Chondrocyte (in vitro differentiated cells): ENCODE results near the gene PKD1. TPM values are rescaled to one million over a fixed set of nuclear protein-coding genes. Genes with fewer than 3 reads are reported as not detected.

Experiments used
- DNase-seq: peaks from one replicate; pipeline ENCODE4 v3.0.0; 2021; ENCODE audit warnings: mixed read lengths, low spot score
- H3K27ac Mint-ChIP-seq: one replicate; pipeline ENCODE4 v1.8.0; 2021; ENCODE audit warnings: mild to moderate bottlenecking, moderate library complexity, mixed read lengths; ENCODE audit not compliant: unreplicated experiment
- H3K27me3 Mint-ChIP-seq: 2 replicates; pipeline ENCODE4 v1.8.0; 2021; ENCODE audit warnings: low read depth, mixed read lengths
- H3K36me3 Mint-ChIP-seq: 2 replicates; pipeline ENCODE4 v1.8.0; 2021; ENCODE audit warnings: low read depth, mixed read lengths
- H3K4me1 Mint-ChIP-seq: 2 replicates; pipeline ENCODE4 v1.8.0; 2021; ENCODE audit warnings: low read depth, mild to moderate bottlenecking, mixed read lengths
- H3K4me3 Mint-ChIP-seq: one replicate; pipeline ENCODE4 v1.8.0; 2021; ENCODE audit warnings: mild to moderate bottlenecking, moderate library complexity, mixed read lengths; ENCODE audit not compliant: unreplicated experiment
- H3K9me3 Mint-ChIP-seq: 2 replicates; pipeline ENCODE4 v1.8.0; 2021; ENCODE audit warnings: low read depth, mixed read lengths
- CTCF ChIP-seq: fragments of 200-600 bp; sonication (generic); IDR thresholded peaks from 2 replicates; pipeline ENCODE4 v1.5.0; 2021; ENCODE audit warnings: antibody characterized with exemption, mild to moderate bottlenecking, moderate library complexity
- total RNA-seq: library from RNA; stranded (reverse); gene quantifications from 3 replicates; pipeline ENCODE4 v1.2.1, GENCODE V29; 2021

Gene PKD1
- total RNA-seq, 1 donor from 2014 or later: 230 TPM

GRCh38 chr16:2088759-2089358 lies 46.8 kb downstream of the PKD1 start:
- H3K36me3 Mint-ChIP-seq: peaks cover 3% of the 10 kb centered on the region
- no peaks in the 10 kb centered on the region for H3K4me1 Mint-ChIP-seq
- H3K9me3 Mint-ChIP-seq: no peaks in the 10 kb centered on the region
- no peak overlapping the region for H3K4me3 Mint-ChIP-seq
- TF ChIP-seq CTCF: no peak
- no peak for DNase-seq
- no peak overlapping the region for H3K27ac Mint-ChIP-seq
- H3K27me3 Mint-ChIP-seq: no peaks in the 10 kb centered on the region

DNA sequence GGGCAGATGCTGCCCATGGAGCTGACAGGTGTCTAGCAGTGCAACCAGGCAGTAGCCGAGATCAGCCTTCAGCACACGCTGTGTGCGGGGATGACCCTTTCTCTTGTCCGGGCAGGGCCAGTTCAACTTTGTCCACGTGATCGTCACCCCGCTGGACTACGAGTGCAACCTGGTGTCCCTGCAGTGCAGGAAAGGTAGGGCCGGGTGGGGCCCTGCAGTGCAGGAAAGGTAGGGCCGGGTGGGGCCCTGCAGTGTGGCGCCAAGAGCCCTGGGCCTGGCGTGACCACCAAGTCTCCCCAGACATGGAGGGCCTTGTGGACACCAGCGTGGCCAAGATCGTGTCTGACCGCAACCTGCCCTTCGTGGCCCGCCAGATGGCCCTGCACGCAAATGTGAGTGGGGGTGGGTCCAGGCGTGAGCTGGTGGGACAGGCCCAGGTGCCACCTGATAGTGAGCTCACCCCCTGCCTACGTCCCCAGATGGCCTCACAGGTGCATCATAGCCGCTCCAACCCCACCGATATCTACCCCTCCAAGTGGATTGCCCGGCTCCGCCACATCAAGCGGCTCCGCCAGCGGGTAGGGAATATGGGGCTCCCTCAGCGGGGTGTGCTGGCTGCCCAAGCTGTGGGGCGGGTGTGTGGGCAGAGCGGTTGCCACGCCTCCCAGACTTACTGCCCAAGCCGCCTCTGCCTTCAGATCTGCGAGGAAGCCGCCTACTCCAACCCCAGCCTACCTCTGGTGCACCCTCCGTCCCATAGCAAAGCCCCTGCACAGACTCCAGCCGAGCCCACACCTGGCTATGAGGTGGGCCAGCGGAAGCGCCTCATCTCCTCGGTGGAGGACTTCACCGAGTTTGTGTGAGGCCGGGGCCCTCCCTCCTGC lies 47.7 kb downstream of the PKD1 start:
- no peak for TF ChIP-seq CTCF
- Mint-ChIP-seq H3K27ac (no peak overlapping the region), H3K36me3 (peaks cover 3% of the 10 kb centered on the region), H3K4me3 (no peak overlapping the region), H3K4me1 (no peaks in the 10 kb centered on the region), H3K9me3 (no peaks in the 10 kb centered on the region), H3K27me3 (no peaks in the 10 kb centered on the region)
- DNase-seq: no peak

DNA sequence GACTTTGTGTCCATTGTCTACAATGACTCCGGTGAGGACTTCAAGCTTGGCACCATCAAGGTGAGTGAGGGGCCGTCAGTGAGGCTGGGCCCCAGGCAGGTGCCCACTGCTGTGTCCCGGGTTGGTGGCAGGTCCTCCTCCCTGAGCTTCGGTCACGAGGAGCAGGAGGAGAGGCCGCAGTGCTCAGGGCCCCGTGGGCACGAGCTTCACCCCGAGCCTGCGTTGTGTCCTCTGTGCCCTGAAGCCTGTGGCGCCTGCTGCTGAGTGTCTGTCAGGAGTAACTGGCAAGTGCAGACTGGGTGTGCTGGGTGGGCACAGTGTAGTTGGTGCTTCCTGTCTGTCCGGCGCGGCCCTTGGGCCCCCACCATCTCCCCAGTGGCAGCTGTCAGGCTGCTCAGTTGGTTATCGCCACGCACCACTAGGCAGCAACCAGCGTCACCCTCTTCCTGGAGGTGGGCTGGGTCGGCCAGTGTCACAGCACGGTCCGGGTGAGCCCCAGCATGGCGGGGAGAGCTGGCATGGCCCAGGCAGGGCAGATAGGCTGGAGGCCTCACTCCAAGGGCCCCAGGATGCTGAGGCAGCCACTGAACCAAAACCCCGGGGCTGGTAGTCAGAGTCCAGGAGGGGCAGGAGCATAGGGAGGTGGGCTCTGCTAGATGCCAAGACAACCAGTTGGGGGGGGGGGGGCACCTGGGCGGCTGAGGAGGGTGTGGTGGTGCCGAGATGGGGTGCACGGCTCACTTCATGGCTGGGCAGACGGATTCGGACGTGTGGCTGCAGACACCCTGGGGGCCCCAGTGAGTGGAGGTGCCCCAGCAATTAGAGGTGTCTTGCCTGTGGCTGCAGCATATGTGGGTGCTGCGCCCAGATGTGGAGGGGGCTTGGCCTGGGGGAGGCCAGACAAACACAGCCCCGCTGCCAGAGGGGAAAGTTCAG lies 48.6 kb downstream of the PKD1 start:
- TF ChIP-seq CTCF: no peak
- peaks cover 5% of the 10 kb centered on the region for H3K36me3 Mint-ChIP-seq
- DNase-seq: no peak

DNA sequence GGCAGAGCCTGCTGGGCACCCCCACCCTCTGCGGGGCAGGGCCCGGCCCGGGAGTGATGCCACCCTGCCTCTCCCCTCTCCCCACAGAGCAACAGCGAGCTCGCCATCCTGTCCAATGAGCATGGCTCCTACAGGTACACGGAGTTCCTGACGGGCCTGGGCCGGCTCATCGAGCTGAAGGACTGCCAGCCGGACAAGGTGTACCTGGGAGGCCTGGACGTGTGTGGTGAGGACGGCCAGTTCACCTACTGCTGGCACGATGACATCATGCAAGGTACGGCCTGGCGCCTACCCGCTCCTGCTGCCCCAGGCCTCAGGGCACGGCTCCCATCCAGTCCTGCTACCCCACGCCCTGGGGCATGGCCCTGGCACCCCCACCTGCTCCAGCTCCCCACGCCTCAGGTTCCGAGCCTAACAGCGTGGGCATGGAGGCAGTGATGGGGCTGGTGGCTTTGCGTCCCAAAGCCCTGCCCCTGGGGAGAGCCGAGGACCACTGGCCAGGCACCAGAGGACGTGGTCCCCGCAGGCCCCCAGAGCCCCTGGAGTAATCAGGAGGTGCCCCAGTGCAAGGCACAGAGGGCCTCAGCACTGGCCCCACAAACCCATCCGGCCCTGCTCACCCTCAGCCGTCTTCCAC lies 49.5 kb downstream of the PKD1 start:
- DNase-seq: no peak
- no peak for TF ChIP-seq CTCF
- H3K4me1 Mint-ChIP-seq: no peaks in the 10 kb centered on the region
- H3K4me3 Mint-ChIP-seq: no peak overlapping the region
- H3K27me3 Mint-ChIP-seq: no peaks in the 10 kb centered on the region
- no peaks in the 10 kb centered on the region for H3K9me3 Mint-ChIP-seq
- no peak overlapping the region for H3K27ac Mint-ChIP-seq
- H3K36me3 Mint-ChIP-seq: peaks cover 5% of the 10 kb centered on the region

More for the DNA sequence above, 48.6 kb downstream of the PKD1 start:
- no peak overlapping the region for H3K27ac Mint-ChIP-seq
- no peaks in the 10 kb centered on the region for H3K4me1 Mint-ChIP-seq
- H3K9me3 Mint-ChIP-seq: no peaks in the 10 kb centered on the region
- H3K4me3 Mint-ChIP-seq: no peak overlapping the region
- no peaks in the 10 kb centered on the region for H3K27me3 Mint-ChIP-seq
